ENCODE data around the gene MYO1B. TPM values are rescaled to one million over a fixed set of nuclear protein-coding genes. Genes with fewer than 3 reads are reported as not detected.

MYO1B gene
- total and polyA plus RNA-seq, 2 experiments from 2014 or later: 26.4 to 70.6 TPM

GRCh38 chr2:191258996-191259395 lies 13.8 kb downstream of the MYO1B start (continued):
- TF ChIP-seq, protein P1, sequence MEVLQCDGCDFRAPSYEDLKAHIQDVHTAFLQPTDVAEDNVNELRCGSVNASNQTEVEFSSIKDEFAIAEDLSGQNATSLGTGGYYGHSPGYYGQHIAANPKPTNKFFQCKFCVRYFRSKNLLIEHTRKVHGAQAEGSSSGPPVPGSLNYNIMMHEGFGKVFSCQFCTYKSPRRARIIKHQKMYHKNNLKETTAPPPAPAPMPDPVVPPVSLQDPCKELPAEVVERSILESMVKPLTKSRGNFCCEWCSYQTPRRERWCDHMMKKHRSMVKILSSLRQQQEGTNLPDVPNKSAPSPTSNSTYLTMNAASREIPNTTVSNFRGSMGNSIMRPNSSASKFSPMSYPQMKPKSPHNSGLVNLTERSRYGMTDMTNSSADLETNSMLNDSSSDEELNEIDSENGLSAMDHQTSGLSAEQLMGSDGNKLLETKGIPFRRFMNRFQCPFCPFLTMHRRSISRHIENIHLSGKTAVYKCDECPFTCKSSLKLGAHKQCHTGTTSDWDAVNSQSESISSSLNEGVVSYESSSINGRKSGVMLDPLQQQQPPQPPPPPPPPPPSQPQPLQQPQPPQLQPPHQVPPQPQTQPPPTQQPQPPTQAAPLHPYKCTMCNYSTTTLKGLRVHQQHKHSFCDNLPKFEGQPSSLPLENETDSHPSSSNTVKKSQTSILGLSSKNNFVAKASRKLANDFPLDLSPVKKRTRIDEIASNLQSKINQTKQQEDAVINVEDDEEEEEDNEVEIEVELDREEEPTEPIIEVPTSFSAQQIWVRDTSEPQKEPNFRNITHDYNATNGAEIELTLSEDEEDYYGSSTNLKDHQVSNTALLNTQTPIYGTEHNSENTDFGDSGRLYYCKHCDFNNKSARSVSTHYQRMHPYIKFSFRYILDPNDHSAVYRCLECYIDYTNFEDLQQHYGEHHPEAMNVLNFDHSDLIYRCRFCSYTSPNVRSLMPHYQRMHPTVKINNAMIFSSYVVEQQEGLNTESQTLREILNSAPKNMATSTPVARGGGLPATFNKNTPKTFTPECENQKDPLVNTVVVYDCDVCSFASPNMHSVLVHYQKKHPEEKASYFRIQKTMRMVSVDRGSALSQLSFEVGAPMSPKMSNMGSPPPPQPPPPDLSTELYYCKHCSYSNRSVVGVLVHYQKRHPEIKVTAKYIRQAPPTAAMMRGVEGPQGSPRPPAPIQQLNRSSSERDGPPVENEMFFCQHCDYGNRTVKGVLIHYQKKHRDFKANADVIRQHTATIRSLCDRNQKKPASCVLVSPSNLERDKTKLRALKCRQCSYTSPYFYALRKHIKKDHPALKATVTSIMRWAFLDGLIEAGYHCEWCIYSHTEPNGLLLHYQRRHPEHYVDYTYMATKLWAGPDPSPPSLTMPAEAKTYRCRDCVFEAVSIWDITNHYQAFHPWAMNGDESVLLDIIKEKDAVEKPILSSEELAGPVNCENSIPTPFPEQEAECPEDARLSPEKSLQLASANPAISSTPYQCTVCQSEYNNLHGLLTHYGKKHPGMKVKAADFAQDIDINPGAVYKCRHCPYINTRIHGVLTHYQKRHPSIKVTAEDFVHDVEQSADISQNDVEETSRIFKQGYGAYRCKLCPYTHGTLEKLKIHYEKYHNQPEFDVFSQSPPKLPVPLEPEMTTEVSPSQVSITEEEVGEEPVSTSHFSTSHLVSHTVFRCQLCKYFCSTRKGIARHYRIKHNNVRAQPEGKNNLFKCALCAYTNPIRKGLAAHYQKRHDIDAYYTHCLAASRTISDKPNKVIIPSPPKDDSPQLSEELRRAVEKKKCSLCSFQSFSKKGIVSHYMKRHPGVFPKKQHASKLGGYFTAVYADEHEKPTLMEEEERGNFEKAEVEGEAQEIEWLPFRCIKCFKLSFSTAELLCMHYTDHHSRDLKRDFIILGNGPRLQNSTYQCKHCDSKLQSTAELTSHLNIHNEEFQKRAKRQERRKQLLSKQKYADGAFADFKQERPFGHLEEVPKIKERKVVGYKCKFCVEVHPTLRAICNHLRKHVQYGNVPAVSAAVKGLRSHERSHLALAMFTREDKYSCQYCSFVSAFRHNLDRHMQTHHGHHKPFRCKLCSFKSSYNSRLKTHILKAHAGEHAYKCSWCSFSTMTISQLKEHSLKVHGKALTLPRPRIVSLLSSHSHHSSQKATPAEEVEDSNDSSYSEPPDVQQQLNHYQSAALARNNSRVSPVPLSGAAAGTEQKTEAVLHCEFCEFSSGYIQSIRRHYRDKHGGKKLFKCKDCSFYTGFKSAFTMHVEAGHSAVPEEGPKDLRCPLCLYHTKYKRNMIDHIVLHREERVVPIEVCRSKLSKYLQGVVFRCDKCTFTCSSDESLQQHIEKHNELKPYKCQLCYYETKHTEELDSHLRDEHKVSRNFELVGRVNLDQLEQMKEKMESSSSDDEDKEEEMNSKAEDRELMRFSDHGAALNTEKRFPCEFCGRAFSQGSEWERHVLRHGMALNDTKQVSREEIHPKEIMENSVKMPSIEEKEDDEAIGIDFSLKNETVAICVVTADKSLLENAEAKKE (CRISPR knock-in tag; IDR thresholded peaks at IDR 0.05): no peak
- no peak for TF ChIP-seq ZNF114 (CRISPR knock-in tag; IDR thresholded peaks at IDR 0.05)
- no peak for TF ChIP-seq CTCF (conservative IDR thresholded peaks at IDR 0.05; ENCODE audit: low read depth in 2 of 2)
- TF ChIP-seq STAT1 (IDR thresholded peaks at IDR 0.05; ENCODE audit: unreplicated experiment): no peak

DNA sequence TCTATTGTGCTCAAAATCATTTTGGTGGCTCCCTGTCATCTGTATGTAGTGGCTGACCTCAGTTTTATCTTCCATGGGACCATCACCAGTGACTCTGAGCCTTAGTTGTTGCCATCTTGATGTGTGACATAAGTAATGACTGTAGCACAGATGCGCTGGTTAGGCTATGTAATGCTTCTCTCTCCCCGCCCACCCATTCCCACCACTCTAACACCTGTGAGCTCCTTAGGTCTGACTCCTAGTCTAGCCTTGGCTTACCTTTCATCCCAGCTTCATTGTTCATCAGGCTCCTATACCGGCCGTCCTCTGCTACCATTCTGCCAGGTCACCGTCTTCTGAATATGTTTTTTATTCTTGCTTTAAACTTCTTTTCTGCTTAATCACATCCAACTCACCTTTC lies 17.2 kb downstream of the MYO1B start:
- H3K4me1 Mint-ChIP-seq: peaks cover 59% of the 10 kb centered on the region
- TF ChIP-seq STAT1 (IDR thresholded peaks at IDR 0.05; ENCODE audit: unreplicated experiment): no peak
- no peak for TF ChIP-seq EZH2phosphoT487 (IDR thresholded peaks at IDR 0.05; ENCODE audit: unreplicated experiment)
- no peak for TF ChIP-seq NANOG (IDR thresholded peaks at IDR 0.05; ENCODE audit: borderline replicate concordance)
- no peak for TF ChIP-seq CREB1 (CRISPR knock-in tag; IDR thresholded peaks at IDR 0.05; ENCODE audit: low read depth)
- no peak for TF ChIP-seq EZH2 (IDR thresholded peaks at IDR 0.05; ENCODE audit: low read depth, unreplicated experiment)
- TF ChIP-seq, protein P1 (CRISPR knock-in tag; IDR thresholded peaks at IDR 0.05): no peak

More for the DNA sequence above, 17.2 kb downstream of the MYO1B start:
- H3K4me1 ChIP-seq (ENCODE audit: insufficient read depth): peaks cover 35% of the 10 kb centered on the region
- H3K9me2 ChIP-seq (ENCODE audit: insufficient read depth): no peaks in the 10 kb centered on the region
- H2AFZ ChIP-seq: no peak overlapping the region
- DNase-seq (ENCODE audit: low spot score) (no peak), ATAC-seq (0 out of 3 replicates have a peak, but pooled peaks have one; percentile 19)
- peaks cover 99% of the 10 kb centered on the region for H3K79me2 ChIP-seq (replicated peaks; ENCODE audit: insufficient read depth)
- H3F3A ChIP-seq (replicated peaks; ENCODE audit: low read depth): no peaks in the 10 kb centered on the region
- H3K4me2 ChIP-seq: no peak overlapping the region
- H3K36me3 ChIP-seq (ENCODE audit: insufficient read depth): no peaks in the 10 kb centered on the region
- Mint-ChIP-seq H3K27me3 (ENCODE audit: insufficient read depth, low read depth, poor library complexity) (no peaks in the 10 kb centered on the region), H3K27ac (no peak overlapping the region), H3K9me3 (no peaks in the 10 kb centered on the region), H3K36me3 (ENCODE audit: low read depth) (no peaks in the 10 kb centered on the region), H3K4me3 (no peak overlapping the region)
- no peak overlapping the region for H3K27ac ChIP-seq (ENCODE audit: low read depth)
- no peaks in the 10 kb centered on the region for H3K27me3 ChIP-seq (ENCODE audit: insufficient read depth)
- H4K20me1 ChIP-seq (replicated peaks; ENCODE audit: insufficient read depth): peaks cover 28% of the 10 kb centered on the region
- H3K4me3 ChIP-seq: no peak overlapping the region
